HepG2 (cell line): ENCODE results near the gene RASD1. TPM values are rescaled to one million over a fixed set of nuclear protein-coding genes. Genes with fewer than 3 reads are reported as not detected.

Experiments used
- ASH2L ChIP-seq: fragments of 300-600, 200-600 bp; sonication (generic); IDR thresholded peaks from 2 replicates; pipeline ENCODE4 v1.7.0; 2017; ENCODE audit warnings: low read depth, mild to moderate bottlenecking, moderate library complexity, mixed read lengths, low read length; ENCODE audit not compliant: insufficient read length
- ELF1 ChIP-seq: sonication (generic); formaldehyde crosslinking; IDR thresholded peaks from 2 replicates; pipeline ENCODE4 v1.4.0; 2020; ENCODE audit warnings: missing genetic modification reagents
- ETV5 ChIP-seq: IDR thresholded peaks from 2 replicates; pipeline ENCODE4 v1.6.1; 2018; ENCODE audit warnings: missing biosample characterization, missing genetic modification reagents, inconsistent platforms, borderline replicate concordance
- MAF1 ChIP-seq: sonication (generic); formaldehyde crosslinking; IDR thresholded peaks from 2 replicates; pipeline ENCODE4 v1.5.0; 2020; ENCODE audit warnings: missing genetic modification reagents, borderline replicate concordance
- NFRKB ChIP-seq: fragments of 450-650 bp; IDR thresholded peaks from 2 replicates; pipeline ENCODE4 v1.6.1; 2017
- RBFOX2 ChIP-seq: fragments of 200-400 bp; formaldehyde crosslinking; IDR thresholded peaks from 2 replicates; pipeline ENCODE4 v1.6.1; 2017; ENCODE audit warnings: low read depth, mild to moderate bottlenecking, low read length
- ZMYM4 ChIP-seq: sonication (generic); formaldehyde crosslinking; IDR thresholded peaks from 2 replicates; pipeline ENCODE4 v1.8.1; 2023; ENCODE audit warnings: mild to moderate bottlenecking, missing genetic modification reagents
- ZNF317 ChIP-seq: sonication (generic); formaldehyde crosslinking; IDR thresholded peaks from 2 replicates; pipeline ENCODE4 v1.5.0; 2020; ENCODE audit warnings: mild to moderate bottlenecking, missing genetic modification reagents
- ZNF550 ChIP-seq: sonication (generic); formaldehyde crosslinking; IDR thresholded peaks from 2 replicates; pipeline ENCODE4 v1.4.0; 2020; ENCODE audit warnings: mild to moderate bottlenecking, missing genetic modification reagents, borderline replicate concordance
- ZNF589 ChIP-seq: sonication (generic); formaldehyde crosslinking; conservative IDR thresholded peaks from 2 replicates; pipeline ENCODE4 v1.8.0; 2022; ENCODE audit warnings: mild to moderate bottlenecking, moderate library complexity, missing genetic modification reagents
- ZNF776 ChIP-seq: sonication (generic); formaldehyde crosslinking; IDR thresholded peaks from 2 replicates; pipeline ENCODE4 v1.4.0; 2020; ENCODE audit warnings: mild to moderate bottlenecking, missing genetic modification reagents
- polyA plus RNA-seq, 8 experiments: library from polyadenylated mRNA; depleted of rRNA in 3 of 8; stranded (reverse) in 7 of 8; unstranded in 1 of 8; fragments of >200 nt; fragmentation: Illumina TruSeq in 4 of 8; extraction: Trizol in 4 of 8; gene quantifications; 2 replicates each; pipeline versions ENCODE4 v1.2.1 to v1.2.3, GENCODE V29; 2011 to 2016; ENCODE audit warnings: low read depth in 4 of 8, missing spikeins in 1 of 8, mixed read lengths in 1 of 8; ENCODE audit not compliant: insufficient read depth in 1 of 8
- total RNA-seq, 5 experiments: library from RNA; depleted of rRNA; stranded (reverse); fragments of >200 nt; fragmentation: Illumina TruSeq; extraction: Trizol; gene quantifications; 2 replicates each; pipeline ENCODE4 v1.2.3, GENCODE V29; 2016; ENCODE audit warnings: low read depth in 1 of 5
- TF ChIP-seq, protein P1 (sequence below): sonication (generic); formaldehyde crosslinking; IDR thresholded peaks from 2 replicates; pipeline ENCODE4 v1.8.0; 2022; ENCODE audit warnings: low read depth, missing genetic modification reagents
- TF ChIP-seq, protein P2 (sequence below): sonication (generic); formaldehyde crosslinking; IDR thresholded peaks from 2 replicates; pipeline ENCODE4 v1.5.1; 2020; ENCODE audit warnings: mild to moderate bottlenecking, missing genetic modification reagents
- TF ChIP-seq, protein P3 (sequence below): sonication (generic); formaldehyde crosslinking; IDR thresholded peaks from 2 replicates; pipeline ENCODE4 v1.4.0; 2020; ENCODE audit warnings: missing genetic modification reagents, borderline replicate concordance
- TF ChIP-seq, protein P4 (sequence below): sonication (generic); formaldehyde crosslinking; IDR thresholded peaks from 2 replicates; pipeline ENCODE4 v1.5.1; 2020; ENCODE audit warnings: mild to moderate bottlenecking, missing genetic modification reagents, moderate library complexity
- TF ChIP-seq, protein P5 (sequence below): IDR thresholded peaks from 2 replicates; pipeline ENCODE4 v1.6.1; 2016; ENCODE audit warnings: low read depth, borderline replicate concordance

Gene RASD1
- total and polyA plus RNA-seq, 2 of the 13 experiments (the other 11 are each of a cell fraction or from before 2014, with no cell fraction given): 1.6 to 4.2 TPM

DNA sequence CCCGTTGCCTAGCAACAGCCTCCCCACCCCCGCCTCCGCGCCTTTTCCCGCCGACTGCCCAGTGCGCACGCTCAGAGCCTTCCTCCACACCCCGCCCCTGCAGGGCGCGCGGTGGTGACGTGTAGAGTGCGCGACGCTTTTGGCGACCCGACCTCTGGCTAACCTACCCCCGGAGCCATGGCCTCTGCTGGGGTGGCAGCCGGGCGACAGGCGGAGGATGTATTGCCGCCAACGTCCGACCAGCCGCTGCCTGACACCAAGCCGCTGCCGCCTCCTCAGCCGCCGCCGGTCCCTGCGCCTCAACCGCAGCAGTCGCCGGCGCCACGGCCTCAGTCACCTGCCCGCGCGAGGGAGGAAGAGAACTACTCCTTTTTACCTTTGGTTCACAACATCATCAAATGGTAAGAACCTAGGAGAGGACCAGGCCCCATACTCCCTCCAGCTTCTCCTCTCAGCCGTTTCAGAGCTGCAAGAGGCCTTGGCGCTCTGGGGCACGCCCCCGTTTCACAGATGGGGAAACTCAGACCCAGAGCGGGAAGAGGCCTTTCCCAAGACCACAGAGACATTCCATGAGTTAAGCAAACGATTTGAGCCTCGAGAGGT, 19.2 kb downstream of the RASD1 start, which contains the start of gene MED9 (continued):
- TF ChIP-seq, protein P1, sequence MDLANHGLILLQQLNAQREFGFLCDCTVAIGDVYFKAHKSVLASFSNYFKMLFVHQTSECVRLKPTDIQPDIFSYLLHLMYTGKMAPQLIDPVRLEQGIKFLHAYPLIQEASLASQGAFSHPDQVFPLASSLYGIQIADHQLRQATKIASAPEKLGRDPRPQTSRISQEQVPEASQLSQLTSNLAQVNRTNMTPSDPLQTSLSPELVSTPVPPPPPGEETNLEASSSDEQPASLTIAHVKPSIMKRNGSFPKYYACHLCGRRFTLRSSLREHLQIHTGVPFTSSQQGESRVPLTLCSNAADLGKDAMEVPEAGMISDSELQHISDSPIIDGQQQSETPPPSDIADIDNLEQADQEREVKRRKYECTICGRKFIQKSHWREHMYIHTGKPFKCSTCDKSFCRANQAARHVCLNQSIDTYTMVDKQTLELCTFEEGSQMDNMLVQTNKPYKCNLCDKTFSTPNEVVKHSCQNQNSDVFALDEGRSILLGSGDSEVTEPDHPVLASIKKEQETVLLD (CRISPR knock-in tag): 0 out of 2 replicates have a peak, but pooled peaks have one; percentile 27
- TF ChIP-seq NFRKB (no peak), ZNF317 (CRISPR knock-in tag) (no peak), ZNF776 (peak; percentile 60; the same call in 1 of the 2 replicates), RBFOX2 (peak; percentile 90), ZMYM4 (CRISPR knock-in tag) (peak; percentile 85), ELF1 (CRISPR knock-in tag) (peak; percentile 32; the same call in 1 of the 2 replicates), ASH2L (peak; percentile 93), MAF1 (0 out of 2 replicates have a peak, but pooled peaks have one; percentile 51), ZNF589 (CRISPR knock-in tag) (no peak), ETV5 (CRISPR knock-in tag) (no peak; the same call in 1 of the 2 replicates), ZNF550 (CRISPR knock-in tag) (0 out of 2 replicates have a peak, but pooled peaks have one; percentile 67)
- TF ChIP-seq, protein P2, sequence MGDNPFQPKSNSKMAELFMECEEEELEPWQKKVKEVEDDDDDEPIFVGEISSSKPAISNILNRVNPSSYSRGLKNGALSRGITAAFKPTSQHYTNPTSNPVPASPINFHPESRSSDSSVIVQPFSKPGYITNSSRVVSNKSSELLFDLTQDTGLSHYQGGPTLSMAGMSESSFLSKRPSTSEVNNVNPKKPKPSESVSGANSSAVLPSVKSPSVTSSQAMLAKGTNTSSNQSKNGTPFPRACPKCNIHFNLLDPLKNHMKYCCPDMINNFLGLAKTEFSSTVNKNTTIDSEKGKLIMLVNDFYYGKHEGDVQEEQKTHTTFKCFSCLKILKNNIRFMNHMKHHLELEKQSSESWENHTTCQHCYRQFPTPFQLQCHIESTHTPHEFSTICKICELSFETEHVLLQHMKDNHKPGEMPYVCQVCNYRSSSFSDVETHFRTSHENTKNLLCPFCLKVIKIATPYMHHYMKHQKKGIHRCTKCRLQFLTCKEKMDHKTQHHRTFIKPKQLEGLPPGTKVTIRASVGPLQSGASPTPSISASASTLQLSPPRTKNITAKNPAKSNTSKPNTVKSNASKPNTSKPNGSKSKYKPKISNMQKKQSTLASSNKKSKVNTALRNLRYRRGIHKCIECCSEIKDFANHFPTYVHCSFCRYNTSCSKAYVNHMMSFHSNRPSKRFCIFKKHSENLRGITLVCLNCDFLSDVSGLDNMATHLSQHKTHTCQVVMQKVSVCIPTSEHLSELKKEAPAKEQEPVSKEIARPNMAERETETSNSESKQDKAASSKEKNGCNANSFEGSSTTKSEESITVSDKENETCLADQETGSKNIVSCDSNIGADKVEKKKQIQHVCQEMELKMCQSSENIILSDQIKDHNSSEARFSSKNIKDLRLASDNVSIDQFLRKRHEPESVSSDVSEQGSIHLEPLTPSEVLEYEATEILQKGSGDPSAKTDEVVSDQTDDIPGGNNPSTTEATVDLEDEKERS: 0 out of 2 replicates have a peak, but pooled peaks have one; percentile 49
- TF ChIP-seq, protein P3, sequence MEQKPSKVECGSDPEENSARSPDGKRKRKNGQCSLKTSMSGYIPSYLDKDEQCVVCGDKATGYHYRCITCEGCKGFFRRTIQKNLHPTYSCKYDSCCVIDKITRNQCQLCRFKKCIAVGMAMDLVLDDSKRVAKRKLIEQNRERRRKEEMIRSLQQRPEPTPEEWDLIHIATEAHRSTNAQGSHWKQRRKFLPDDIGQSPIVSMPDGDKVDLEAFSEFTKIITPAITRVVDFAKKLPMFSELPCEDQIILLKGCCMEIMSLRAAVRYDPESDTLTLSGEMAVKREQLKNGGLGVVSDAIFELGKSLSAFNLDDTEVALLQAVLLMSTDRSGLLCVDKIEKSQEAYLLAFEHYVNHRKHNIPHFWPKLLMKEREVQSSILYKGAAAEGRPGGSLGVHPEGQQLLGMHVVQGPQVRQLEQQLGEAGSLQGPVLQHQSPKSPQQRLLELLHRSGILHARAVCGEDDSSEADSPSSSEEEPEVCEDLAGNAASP (CRISPR knock-in tag): peak; percentile 44; the same call in 1 of the 2 replicates
- TF ChIP-seq, protein P4, sequence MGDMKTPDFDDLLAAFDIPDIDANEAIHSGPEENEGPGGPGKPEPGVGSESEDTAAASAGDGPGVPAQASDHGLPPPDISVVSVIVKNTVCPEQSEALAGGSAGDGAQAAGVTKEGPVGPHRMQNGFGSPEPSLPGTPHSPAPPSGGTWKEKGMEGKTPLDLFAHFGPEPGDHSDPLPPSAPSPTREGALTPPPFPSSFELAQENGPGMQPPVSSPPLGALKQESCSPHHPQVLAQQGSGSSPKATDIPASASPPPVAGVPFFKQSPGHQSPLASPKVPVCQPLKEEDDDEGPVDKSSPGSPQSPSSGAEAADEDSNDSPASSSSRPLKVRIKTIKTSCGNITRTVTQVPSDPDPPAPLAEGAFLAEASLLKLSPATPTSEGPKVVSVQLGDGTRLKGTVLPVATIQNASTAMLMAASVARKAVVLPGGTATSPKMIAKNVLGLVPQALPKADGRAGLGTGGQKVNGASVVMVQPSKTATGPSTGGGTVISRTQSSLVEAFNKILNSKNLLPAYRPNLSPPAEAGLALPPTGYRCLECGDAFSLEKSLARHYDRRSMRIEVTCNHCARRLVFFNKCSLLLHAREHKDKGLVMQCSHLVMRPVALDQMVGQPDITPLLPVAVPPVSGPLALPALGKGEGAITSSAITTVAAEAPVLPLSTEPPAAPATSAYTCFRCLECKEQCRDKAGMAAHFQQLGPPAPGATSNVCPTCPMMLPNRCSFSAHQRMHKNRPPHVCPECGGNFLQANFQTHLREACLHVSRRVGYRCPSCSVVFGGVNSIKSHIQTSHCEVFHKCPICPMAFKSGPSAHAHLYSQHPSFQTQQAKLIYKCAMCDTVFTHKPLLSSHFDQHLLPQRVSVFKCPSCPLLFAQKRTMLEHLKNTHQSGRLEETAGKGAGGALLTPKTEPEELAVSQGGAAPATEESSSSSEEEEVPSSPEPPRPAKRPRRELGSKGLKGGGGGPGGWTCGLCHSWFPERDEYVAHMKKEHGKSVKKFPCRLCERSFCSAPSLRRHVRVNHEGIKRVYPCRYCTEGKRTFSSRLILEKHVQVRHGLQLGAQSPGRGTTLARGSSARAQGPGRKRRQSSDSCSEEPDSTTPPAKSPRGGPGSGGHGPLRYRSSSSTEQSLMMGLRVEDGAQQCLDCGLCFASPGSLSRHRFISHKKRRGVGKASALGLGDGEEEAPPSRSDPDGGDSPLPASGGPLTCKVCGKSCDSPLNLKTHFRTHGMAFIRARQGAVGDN: peak; percentile 90
- TF ChIP-seq, protein P5, sequence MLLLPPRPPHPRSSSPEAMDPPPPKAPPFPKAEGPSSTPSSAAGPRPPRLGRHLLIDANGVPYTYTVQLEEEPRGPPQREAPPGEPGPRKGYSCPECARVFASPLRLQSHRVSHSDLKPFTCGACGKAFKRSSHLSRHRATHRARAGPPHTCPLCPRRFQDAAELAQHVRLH (CRISPR knock-in tag): peak; percentile 68
